Coronary artery (tissue), 2 donors: Measurements from ENCODE around the gene SMPDL3A.

Experiments used
- DNase-seq: peaks from one replicate; pipeline ENCODE4 v3.0.0-alpha.2; 2017; ENCODE audit warnings: low spot score
- H3K27ac ChIP-seq, 2 donors: fragments of 200-600 bp; sonication (generic); one replicate each; pipeline ENCODE4 v1.5.1; 2016 to 2019
- H3K4me3 ChIP-seq: fragments of 200-600 bp; sonication (generic); 2 replicates; pipeline ENCODE4 v1.5.1; 2016; ENCODE audit warnings: mild to moderate bottlenecking, moderate library complexity
- TF ChIP-seq, protein P1 (sequence below): fragments of 200-600 bp; sonication (generic); IDR thresholded peaks from one replicate; pipeline ENCODE4 v1.5.1; 2019; ENCODE audit warnings: antibody characterized with exemption

The SMPDL3A gene

GRCh38 chr6:122758927-122759334 is 30.1 kb upstream of the SMPDL3A start:
- Histone ChIP-seq H3K27ac (no peak overlapping the region), H3K4me3 (no peak overlapping the region)
- TF ChIP-seq, protein P1, sequence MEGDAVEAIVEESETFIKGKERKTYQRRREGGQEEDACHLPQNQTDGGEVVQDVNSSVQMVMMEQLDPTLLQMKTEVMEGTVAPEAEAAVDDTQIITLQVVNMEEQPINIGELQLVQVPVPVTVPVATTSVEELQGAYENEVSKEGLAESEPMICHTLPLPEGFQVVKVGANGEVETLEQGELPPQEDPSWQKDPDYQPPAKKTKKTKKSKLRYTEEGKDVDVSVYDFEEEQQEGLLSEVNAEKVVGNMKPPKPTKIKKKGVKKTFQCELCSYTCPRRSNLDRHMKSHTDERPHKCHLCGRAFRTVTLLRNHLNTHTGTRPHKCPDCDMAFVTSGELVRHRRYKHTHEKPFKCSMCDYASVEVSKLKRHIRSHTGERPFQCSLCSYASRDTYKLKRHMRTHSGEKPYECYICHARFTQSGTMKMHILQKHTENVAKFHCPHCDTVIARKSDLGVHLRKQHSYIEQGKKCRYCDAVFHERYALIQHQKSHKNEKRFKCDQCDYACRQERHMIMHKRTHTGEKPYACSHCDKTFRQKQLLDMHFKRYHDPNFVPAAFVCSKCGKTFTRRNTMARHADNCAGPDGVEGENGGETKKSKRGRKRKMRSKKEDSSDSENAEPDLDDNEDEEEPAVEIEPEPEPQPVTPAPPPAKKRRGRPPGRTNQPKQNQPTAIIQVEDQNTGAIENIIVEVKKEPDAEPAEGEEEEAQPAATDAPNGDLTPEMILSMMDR: no peak
- DNase-seq: no peak

GRCh38 chr6:122760330-122760729 is 28.7 kb upstream of the SMPDL3A start:
- Histone ChIP-seq H3K27ac (no peak overlapping the region), H3K4me3 (no peak overlapping the region)
- TF ChIP-seq, protein P1: no peak
- DNase-seq: no peak

DNA sequence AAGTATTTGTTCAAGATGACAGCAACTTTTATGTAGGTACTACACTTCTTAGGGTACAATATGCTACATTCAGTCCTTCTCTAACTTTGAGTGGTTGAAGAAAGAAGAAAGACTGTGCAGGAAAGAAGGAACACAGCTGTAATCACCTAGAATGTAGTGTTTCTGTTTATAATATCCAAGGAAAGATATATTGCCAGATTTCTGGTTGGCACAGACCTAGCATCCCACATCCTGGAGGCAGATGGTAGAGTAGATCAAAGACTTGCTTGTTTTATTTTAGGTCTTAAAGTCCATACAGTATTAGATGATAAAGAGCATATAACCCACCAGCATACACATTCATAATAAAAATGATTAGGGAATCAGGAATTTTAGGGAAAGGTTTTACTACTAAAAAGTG is 22.8 kb upstream of the SMPDL3A start:
- Histone ChIP-seq H3K4me3 (no peak overlapping the region), H3K27ac (no peak overlapping the region)
- DNase-seq: no peak
- TF ChIP-seq, protein P1: no peak

GRCh38 chr6:122770835-122771601 is 18.0 kb upstream of the SMPDL3A start:
- DNase-seq: no peak
- H3K27ac ChIP-seq: no peak overlapping the region
- TF ChIP-seq, protein P1: no peak
- H3K4me3 ChIP-seq: no peak overlapping the region

DNA sequence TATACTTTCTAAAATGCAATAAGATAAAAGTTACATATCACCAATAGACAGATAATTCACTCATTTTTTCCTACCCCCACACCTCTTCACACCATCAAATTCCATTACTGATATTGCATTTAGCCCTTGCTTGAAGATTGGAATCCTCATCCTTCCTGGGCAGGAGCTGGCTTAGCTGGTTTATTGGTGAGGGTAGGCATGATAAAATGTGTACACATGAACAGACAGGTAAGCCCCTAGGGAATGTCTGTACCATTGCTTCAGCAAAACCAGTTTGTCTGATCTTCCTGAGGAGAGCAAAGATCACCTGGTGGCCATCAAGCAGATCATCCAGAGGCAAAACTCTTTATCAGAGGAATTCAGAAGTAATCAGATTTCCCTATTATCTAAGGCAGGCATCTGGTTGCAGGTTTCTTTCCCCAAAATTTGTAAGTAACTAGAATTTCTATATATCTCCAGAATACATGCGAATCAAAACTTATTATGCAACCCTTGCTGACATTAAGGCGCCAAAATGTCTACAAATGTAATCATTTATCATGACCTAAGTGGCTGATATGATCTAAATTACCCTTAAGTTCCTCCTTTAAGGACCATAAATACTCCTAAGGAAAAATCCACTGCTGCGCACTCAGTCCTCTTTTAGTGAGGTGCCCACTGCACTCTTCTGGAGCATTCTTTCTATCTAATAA is 16.2 kb upstream of the SMPDL3A start:
- H3K4me3 ChIP-seq: no peak overlapping the region
- no peak for DNase-seq
- H3K27ac ChIP-seq: no peak overlapping the region
- TF ChIP-seq, protein P1: no peak

DNA sequence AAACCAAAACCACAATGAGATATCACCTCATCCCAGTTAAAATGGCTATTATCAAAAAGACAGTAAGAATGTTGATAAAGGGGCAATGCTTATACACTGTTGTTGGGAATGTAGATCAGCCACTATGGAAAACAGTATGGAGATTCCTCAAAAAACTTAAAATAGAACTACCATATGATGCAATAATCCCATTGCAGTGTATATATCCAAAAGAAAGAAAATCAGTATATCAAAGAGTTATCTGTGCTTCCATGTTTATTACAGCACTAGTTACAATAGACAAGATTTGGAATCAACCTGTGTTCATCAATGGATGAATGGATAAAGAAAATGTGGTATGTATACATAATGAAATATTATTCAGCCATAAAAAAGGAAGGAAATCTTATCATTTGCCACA is 13.1 kb upstream of the SMPDL3A start:
- no peak overlapping the region for H3K27ac ChIP-seq
- no peak overlapping the region for H3K4me3 ChIP-seq
- TF ChIP-seq, protein P1: no peak
- no peak for DNase-seq

GRCh38 chr6:122778302-122778701 is 10.8 kb upstream of the SMPDL3A start:
- TF ChIP-seq, protein P1: no peak
- H3K27ac ChIP-seq: no peak overlapping the region
- no peak overlapping the region for H3K4me3 ChIP-seq
- no peak for DNase-seq
